Endometrial microvascular endothelial cells (primary cell): ENCODE results near the gene CLEC16A. TPM values are rescaled to one million over a fixed set of nuclear protein-coding genes. Genes with fewer than 3 reads are reported as not detected.

Experiments used
- in situ Hi-C: cut with HindIII; loops from 2 replicates; pipeline ENCODE4 v1.10.0; 2017; ENCODE audit warnings: low sequenced_read_pairs, low pct_unique_long_range_greater_than_20kb; ENCODE audit errors: inconsistent ontology term
- total RNA-seq: library from RNA; depleted of rRNA; stranded (reverse); fragments of >200 nt; gene quantifications from one replicate; pipeline ENCODE4 v1.2.3, GENCODE V29; 2015; ENCODE audit errors: inconsistent ontology term

The CLEC16A gene
- total RNA-seq, 1 donor from 2014 or later = 13.7 TPM

GRCh38 chr16:11111856-11112634 lies 167.7 kb downstream of the CLEC16A start:
- in situ Hi-C loops = no loop called here

GRCh38 chr16:11112723-11113348 lies 168.5 kb downstream of the CLEC16A start:
- in situ Hi-C loops = no loop called here

GRCh38 chr16:11114366-11115164 lies 170.2 kb downstream of the CLEC16A start:
- in situ Hi-C loops = no loop called here

- in situ Hi-C loops = no loop called here
Measured at GRCh38 chr16:11117576-11118211, 173.3 kb downstream of the CLEC16A start.

- in situ Hi-C loops = no loop called here
Measured at GRCh38 chr16:11118479-11118878, 174.1 kb downstream of the CLEC16A start.

GRCh38 chr16:11121083-11121608 lies 176.8 kb downstream of the CLEC16A start:
- in situ Hi-C loops = no loop called here

- in situ Hi-C loops = no loop called here
Measured at GRCh38 chr16:11121914-11122692, 177.7 kb downstream of the CLEC16A start.

- in situ Hi-C loops = no loop called here
Measured at GRCh38 chr16:11123666-11124065, 179.3 kb downstream of the CLEC16A start.

- in situ Hi-C loops = no loop called here
Measured at GRCh38 chr16:11125936-11126335, 181.6 kb downstream of the CLEC16A start.

- in situ Hi-C loops = no loop called here
Measured at GRCh38 chr16:11126399-11127054, 182.2 kb downstream of the CLEC16A start.

GRCh38 chr16:11127610-11128195 lies 183.3 kb downstream of the CLEC16A start:
- in situ Hi-C loops = no loop called here

- in situ Hi-C loops = no loop called here
Measured at GRCh38 chr16:11128211-11129141, 184.1 kb downstream of the CLEC16A start.

GRCh38 chr16:11129378-11129781 lies 185.0 kb downstream of the CLEC16A start:
- in situ Hi-C loops = no loop called here

- in situ Hi-C loops = no loop called here
Measured at GRCh38 chr16:11130978-11131665, 186.8 kb downstream of the CLEC16A start.

GRCh38 chr16:11131706-11132105 lies 187.3 kb downstream of the CLEC16A start:
- in situ Hi-C loops = no loop called here

- in situ Hi-C loops = no loop called here
Measured at GRCh38 chr16:11133344-11133943, 189.1 kb downstream of the CLEC16A start.
